ENCODE measurements around the gene MYO9A.

MYO9A gene

GRCh38 chr15:72118017-72118978 lies at the start of gene MYO9A, which contains the start of gene SENP8:
TSS of gene MYO9A (minus strand) at chr15:72118150. CDS start at chr15:72046563, 71,587 bp downstream.
TSS of gene SENP8 (plus strand) at chr15:72118403. CDS start at chr15:72139624, 21,221 bp downstream.
- peak; percentile 92 for DNase-seq

- no peak for DNase-seq
Observed at GRCh38 chr15:72167445-72167844, 49.5 kb upstream of the MYO9A start.

GRCh38 chr15:72166716-72167417 lies 48.9 kb upstream of the MYO9A start:
- DNase-seq, result no peak

GRCh38 chr15:72163719-72164118 lies 45.8 kb upstream of the MYO9A start:
- no peak for DNase-seq

GRCh38 chr15:72162569-72162968 lies 44.6 kb upstream of the MYO9A start:
- DNase-seq, result no peak

- DNase-seq, result no peak
Observed at GRCh38 chr15:72161361-72162132, 43.6 kb upstream of the MYO9A start.

GRCh38 chr15:72160696-72161245 lies 42.8 kb upstream of the MYO9A start:
- DNase-seq, result no peak

- no peak for DNase-seq
Observed at GRCh38 chr15:72156928-72157327, 39.0 kb upstream of the MYO9A start.

- peak; percentile 71 for DNase-seq
Observed at GRCh38 chr15:72155635-72156616, 38.0 kb upstream of the MYO9A start.

GRCh38 chr15:72155003-72155621 lies 37.2 kb upstream of the MYO9A start:
- peak; percentile 17 for DNase-seq

- DNase-seq, result no peak
Observed at GRCh38 chr15:72154316-72154715, 36.4 kb upstream of the MYO9A start.

GRCh38 chr15:72153269-72154000 lies 35.5 kb upstream of the MYO9A start:
- peak; percentile 2 for DNase-seq

GRCh38 chr15:72147418-72147817 lies 29.5 kb upstream of the MYO9A start:
- no peak for DNase-seq

GRCh38 chr15:72146934-72147333 lies 29.0 kb upstream of the MYO9A start:
- no peak for DNase-seq

GRCh38 chr15:72146221-72146620 lies 28.3 kb upstream of the MYO9A start:
- no peak for DNase-seq

- no peak for DNase-seq
Observed at GRCh38 chr15:72141171-72142084, 23.5 kb upstream of the MYO9A start.

- DNase-seq, result no peak
Observed at GRCh38 chr15:72140088-72140487, 22.1 kb upstream of the MYO9A start.

GRCh38 chr15:72139667-72140066 lies 21.7 kb upstream of the MYO9A start:
- DNase-seq, result no peak
